Astrocyte of the cerebellum (primary cell): Measurements from ENCODE around the gene QRICH2.
"Not testable (repeated sequence)": the region's sequence is repeated elsewhere in the genome, so short reads cannot be mapped to it uniquely, and the experiment has no call there.

ENCODE experiments used
- DNase-seq: peaks from one replicate; pipeline ENCODE4 v3.0.0-alpha.2; 2011; ENCODE audit warnings: low read depth
- H3K4me3 ChIP-seq: 2 replicates; pipeline ENCODE4 v1.5.1; 2011; ENCODE audit warnings: mild to moderate bottlenecking, low read depth, low read length, moderate library complexity
- CTCF ChIP-seq: IDR thresholded peaks from 2 replicates; pipeline ENCODE4 v1.5.1; 2012; ENCODE audit warnings: low read length, low read depth, moderate library complexity, mild to moderate bottlenecking; ENCODE audit errors: missing control alignments
- in situ Hi-C: cut with HindIII; loops from 2 replicates; pipeline ENCODE4 v1.10.0; 2017; ENCODE audit warnings: low sequenced_read_pairs

The QRICH2 gene

GRCh38 chr17:76260669-76261068 is 47.4 kb downstream of the QRICH2 start:
- H3K4me3 ChIP-seq, result no peak overlapping the region
- no peak for DNase-seq
- no peak for TF ChIP-seq CTCF
- in situ Hi-C loops, result no loop called here

- no peak for TF ChIP-seq CTCF
- in situ Hi-C loops, result no loop called here
- no peak overlapping the region for H3K4me3 ChIP-seq
Observed at GRCh38 chr17:76260220-76260619, 47.9 kb downstream of the QRICH2 start.

GRCh38 chr17:76256430-76257050 is 51.5 kb downstream of the QRICH2 start:
- in situ Hi-C loops, result loop anchor here (5.0 kb wide), 1 partner anchor 54 kb away; no protein-coding TSS in a partner anchor
- not testable (repeated sequence) for H3K4me3 ChIP-seq, DNase-seq

More at GRCh38 chr17:76260220-76260619, 47.9 kb downstream of the QRICH2 start:
- DNase-seq, result no peak

GRCh38 chr17:76255801-76256429 is 52.2 kb downstream of the QRICH2 start:
- no peak overlapping the region for H3K4me3 ChIP-seq
- DNase-seq, result no peak
- in situ Hi-C loops, result loop anchor here (5.0 kb wide), 1 partner anchor 54 kb away; no protein-coding TSS in a partner anchor
- TF ChIP-seq CTCF, result no peak

GRCh38 chr17:76254275-76254674 is 53.8 kb downstream of the QRICH2 start:
- TF ChIP-seq CTCF, result no peak
- in situ Hi-C loops, result no loop called here
- H3K4me3 ChIP-seq, result no peak overlapping the region
- DNase-seq, result no peak

GRCh38 chr17:76253841-76254240 is 54.2 kb downstream of the QRICH2 start:
- no peak for TF ChIP-seq CTCF
- in situ Hi-C loops, result no loop called here
- no peak for DNase-seq
- no peak overlapping the region for H3K4me3 ChIP-seq

- DNase-seq, in situ Hi-C loops, H3K4me3 ChIP-seq: not testable (repeated sequence)
Observed at GRCh38 chr17:76252967-76253766, 54.9 kb downstream of the QRICH2 start.
